ENCODE data around the gene LACTBL1. TPM values are rescaled to one million over a fixed set of nuclear protein-coding genes. Genes with fewer than 3 reads are reported as not detected.

Gene LACTBL1
- total and polyA plus RNA-seq, 2 of the 4 experiments (the other 2 are of a cell fraction) = not detected

DNA sequence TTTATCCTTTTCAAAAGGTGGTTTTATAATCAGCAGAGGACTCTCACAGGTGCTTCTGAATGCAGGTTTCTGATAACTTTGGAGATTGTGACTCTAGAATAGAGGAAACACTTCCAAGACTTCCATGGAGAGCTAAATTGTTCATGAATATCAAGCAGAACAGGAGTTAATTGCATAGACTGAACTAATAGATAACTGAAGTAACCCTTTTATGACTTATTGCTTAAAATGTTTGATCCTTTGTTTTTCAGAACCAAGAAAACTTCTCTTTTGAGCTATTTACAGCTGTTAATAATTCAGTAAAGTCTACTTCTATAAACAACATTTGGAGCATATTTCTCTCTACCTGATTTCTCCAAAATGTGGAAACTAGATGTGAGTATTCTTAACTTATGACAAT lies 23.1 kb upstream of the LACTBL1 start:
- H4K5ac ChIP-seq (ENCODE audit: low read depth, low read length) = no peak overlapping the region
- ATAC-seq (ENCODE audit: low read depth) (no peak), DNase-seq (no peak)
- H3K56ac ChIP-seq (ENCODE audit: extremely low read depth, insufficient read depth, low read length) = no peak overlapping the region
- ChIA-PET POLR2A (ENCODE audit: unreplicated experiment) (interaction anchor here (0.6 kb wide), 1 partner anchor 233 kb away, joined by 3 read pairs; no protein-coding TSS in a partner anchor), CTCF (no interaction called here)
- H2BK120ac ChIP-seq (ENCODE audit: low read depth, low read length) = no peak overlapping the region
- no TSS peak for BruUV-seq (replicated peaks)
- in situ Hi-C loops (cut with MboI; ENCODE audit: low sequenced_read_pairs) = loop anchor here (25.0 kb wide), 1 partner anchor 642 kb away; no protein-coding TSS in a partner anchor
- no peak overlapping the region for H3K4ac ChIP-seq (ENCODE audit: low read depth, low read length)
- no peak overlapping the region for H2AK9ac ChIP-seq (replicated peaks; ENCODE audit: low read depth, low read length, poor library complexity)
- H3K4me3 ChIP-seq (ENCODE audit: insufficient read depth, low read depth, low read length) = no peak overlapping the region
- dilution Hi-C loops (cut with HindIII; ENCODE audit: low sequenced_read_pairs, unreplicated experiment) = no loop called here
- no peak overlapping the region for H3K9ac ChIP-seq (ENCODE audit: low read depth, low read length)
- no peak overlapping the region for H4K8ac ChIP-seq (ENCODE audit: low read depth in 2 of 2, low read length in 2 of 2)
- no peak overlapping the region for H3K14ac ChIP-seq (replicated peaks; ENCODE audit: low read depth, low read length)
- H3K4me1 ChIP-seq (ENCODE audit: control insufficient read depth, insufficient read depth, low read length) = no peaks in the 10 kb centered on the region
- intact Hi-C loops (cut with micrococcal nuclease) = no loop called here
- peaks cover 5% of the 10 kb centered on the region for H3K27me3 ChIP-seq (ENCODE audit: control insufficient read depth, insufficient read depth, low read length)
- H2AFZ ChIP-seq (replicated peaks; ENCODE audit: low read length, poor library complexity) = no peak overlapping the region
- H4K20me1 ChIP-seq (ENCODE audit: insufficient read depth, low read length) = no peaks in the 10 kb centered on the region
- H3K9me1 ChIP-seq (ENCODE audit: insufficient read depth, low read length) = no peaks in the 10 kb centered on the region
- no peaks in the 10 kb centered on the region for H3K79me1 ChIP-seq (ENCODE audit: low read depth in 1 of 2, low read length in 2 of 2)
- no peak overlapping the region for H3K4me2 ChIP-seq (ENCODE audit: low read depth, low read length)
- H3K36me3 ChIP-seq (ENCODE audit: control insufficient read depth, insufficient read depth, low read length) = no peaks in the 10 kb centered on the region
- peaks cover 11% of the 10 kb centered on the region for H3K9me3 ChIP-seq (ENCODE audit: control insufficient read depth, insufficient read depth, low read length)
- TF ChIP-seq MAFK (IDR thresholded peaks at IDR 0.05; ENCODE audit: low read depth, low read length) (no peak), FOS (IDR thresholded peaks at IDR 0.05; ENCODE audit: low read depth, low read length) (no peak), BHLHE40 (IDR thresholded peaks at IDR 0.05; ENCODE audit: low read depth, low read length) (no peak), SMC3 (IDR thresholded peaks at IDR 0.05; ENCODE audit: low read depth, low read length) (no peak), MXI1 (IDR thresholded peaks at IDR 0.05; ENCODE audit: borderline replicate concordance, low read depth, low read length) (no peak), CHD1 (IDR thresholded peaks at IDR 0.05; ENCODE audit: low read depth, low read length) (no peak), MAZ (IDR thresholded peaks at IDR 0.05; ENCODE audit: borderline replicate concordance, low read depth, low read length) (no peak), RCOR1 (IDR thresholded peaks at IDR 0.05; ENCODE audit: insufficient replicate concordance, low read length) (no peak), CTCF (conservative IDR thresholded peaks at IDR 0.05; ENCODE audit: low read depth, low read length) (no peak)
- TF ChIP-seq, protein P1, sequence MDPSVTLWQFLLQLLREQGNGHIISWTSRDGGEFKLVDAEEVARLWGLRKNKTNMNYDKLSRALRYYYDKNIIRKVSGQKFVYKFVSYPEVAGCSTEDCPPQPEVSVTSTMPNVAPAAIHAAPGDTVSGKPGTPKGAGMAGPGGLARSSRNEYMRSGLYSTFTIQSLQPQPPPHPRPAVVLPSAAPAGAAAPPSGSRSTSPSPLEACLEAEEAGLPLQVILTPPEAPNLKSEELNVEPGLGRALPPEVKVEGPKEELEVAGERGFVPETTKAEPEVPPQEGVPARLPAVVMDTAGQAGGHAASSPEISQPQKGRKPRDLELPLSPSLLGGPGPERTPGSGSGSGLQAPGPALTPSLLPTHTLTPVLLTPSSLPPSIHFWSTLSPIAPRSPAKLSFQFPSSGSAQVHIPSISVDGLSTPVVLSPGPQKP (IDR thresholded peaks at IDR 0.05; ENCODE audit: borderline replicate concordance, low read depth, low read length) = no peak
- TF ChIP-seq, protein P2, sequence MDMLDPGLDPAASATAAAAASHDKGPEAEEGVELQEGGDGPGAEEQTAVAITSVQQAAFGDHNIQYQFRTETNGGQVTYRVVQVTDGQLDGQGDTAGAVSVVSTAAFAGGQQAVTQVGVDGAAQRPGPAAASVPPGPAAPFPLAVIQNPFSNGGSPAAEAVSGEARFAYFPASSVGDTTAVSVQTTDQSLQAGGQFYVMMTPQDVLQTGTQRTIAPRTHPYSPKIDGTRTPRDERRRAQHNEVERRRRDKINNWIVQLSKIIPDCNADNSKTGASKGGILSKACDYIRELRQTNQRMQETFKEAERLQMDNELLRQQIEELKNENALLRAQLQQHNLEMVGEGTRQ (IDR thresholded peaks at IDR 0.05; ENCODE audit: low read depth, low read length) = no peak
- H3K27ac ChIP-seq (ENCODE audit: insufficient read depth, low read length) = no peak overlapping the region
- H2BK20ac ChIP-seq (ENCODE audit: low read depth, low read length) = no peak overlapping the region
- H4K91ac ChIP-seq (ENCODE audit: insufficient read depth, low read depth, low read length) = no peak overlapping the region
- no peak overlapping the region for H2BK5ac ChIP-seq (ENCODE audit: low read depth, low read length, poor library complexity, severe bottlenecking)
- no peak overlapping the region for H2AK5ac ChIP-seq (ENCODE audit: low read depth, low read length)
- no peak overlapping the region for H2BK15ac ChIP-seq (ENCODE audit: low read depth, low read length)
- no peak overlapping the region for H3K23ac ChIP-seq (ENCODE audit: low read depth, low read length)
- H3K18ac ChIP-seq (ENCODE audit: low read depth, low read length) = no peak overlapping the region
